OCI-LY3 (cell line): Measurements from ENCODE around the gene GSTA2.
"Not testable (repeated sequence)": the region's sequence is repeated elsewhere in the genome, so short reads cannot be mapped to it uniquely, and the experiment has no call there.

ENCODE experiments used
- EZH2phosphoT487 ChIP-seq: fragments of 200-600 bp; shearing (Covaris generic); IDR thresholded peaks from 2 replicates; pipeline ENCODE4 v1.6.1; 2018; ENCODE audit warnings: antibody characterized with exemption, mixed run types, low read depth
- TF ChIP-seq, protein P1 (sequence below): fragments of 200-600, 300-600 bp; sonication (generic); IDR thresholded peaks from 2 replicates; pipeline ENCODE4 v1.5.1; 2014; ENCODE audit warnings: antibody characterized with exemption, low read length, low read depth

GRCh38 chr6:52704781-52705502, 58.3 kb downstream of the GSTA2 start:
- TF ChIP-seq, protein P1, sequence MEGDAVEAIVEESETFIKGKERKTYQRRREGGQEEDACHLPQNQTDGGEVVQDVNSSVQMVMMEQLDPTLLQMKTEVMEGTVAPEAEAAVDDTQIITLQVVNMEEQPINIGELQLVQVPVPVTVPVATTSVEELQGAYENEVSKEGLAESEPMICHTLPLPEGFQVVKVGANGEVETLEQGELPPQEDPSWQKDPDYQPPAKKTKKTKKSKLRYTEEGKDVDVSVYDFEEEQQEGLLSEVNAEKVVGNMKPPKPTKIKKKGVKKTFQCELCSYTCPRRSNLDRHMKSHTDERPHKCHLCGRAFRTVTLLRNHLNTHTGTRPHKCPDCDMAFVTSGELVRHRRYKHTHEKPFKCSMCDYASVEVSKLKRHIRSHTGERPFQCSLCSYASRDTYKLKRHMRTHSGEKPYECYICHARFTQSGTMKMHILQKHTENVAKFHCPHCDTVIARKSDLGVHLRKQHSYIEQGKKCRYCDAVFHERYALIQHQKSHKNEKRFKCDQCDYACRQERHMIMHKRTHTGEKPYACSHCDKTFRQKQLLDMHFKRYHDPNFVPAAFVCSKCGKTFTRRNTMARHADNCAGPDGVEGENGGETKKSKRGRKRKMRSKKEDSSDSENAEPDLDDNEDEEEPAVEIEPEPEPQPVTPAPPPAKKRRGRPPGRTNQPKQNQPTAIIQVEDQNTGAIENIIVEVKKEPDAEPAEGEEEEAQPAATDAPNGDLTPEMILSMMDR: not testable (repeated sequence)
- TF ChIP-seq EZH2phosphoT487: not testable (repeated sequence)
